Hepatocyte (in vitro differentiated cells): ENCODE results near the gene CBX3. TPM values are rescaled to one million over a fixed set of nuclear protein-coding genes. Genes with fewer than 3 reads are reported as not detected.
A peak's percentile ranks its signal among the peaks of the same experiment; 100 is the strongest.
"Not testable (repeated sequence)": the region's sequence is repeated elsewhere in the genome, so short reads cannot be mapped to it uniquely, and the experiment has no call there.

Experiments used
- DNase-seq: peaks from one replicate; pipeline ENCODE4 v3.0.0-alpha.2; 2016; ENCODE audit warnings: low spot score
- H2AFZ ChIP-seq: fragments of 200-600 bp; sonication (generic); 2 replicates; pipeline ENCODE4 v1.6.0; 2016; ENCODE audit warnings: antibody characterized with exemption, mild to moderate bottlenecking
- H3K27ac ChIP-seq: fragments of 200-600 bp; sonication (generic); 2 replicates; pipeline ENCODE4 v1.5.1; 2016; ENCODE audit warnings: mild to moderate bottlenecking
- H3K27me3 ChIP-seq: fragments of 200-600 bp; sonication (generic); 2 replicates; pipeline ENCODE4 v1.6.1; 2016
- H3K36me3 ChIP-seq: fragments of 200-600 bp; sonication (generic); replicated peaks from 2 replicates; pipeline ENCODE4 v1.5.1; 2016; ENCODE audit warnings: low read depth; ENCODE audit not compliant: insufficient read depth
- H3K4me1 ChIP-seq: fragments of 200-600 bp; sonication (generic); 2 replicates; pipeline ENCODE4 v1.5.1; 2016; ENCODE audit warnings: mild to moderate bottlenecking, moderate library complexity; ENCODE audit not compliant: insufficient read depth
- H3K4me2 ChIP-seq: fragments of 200-600 bp; sonication (generic); 2 replicates; pipeline ENCODE4 v1.6.0; 2016
- H3K4me3 ChIP-seq: fragments of 200-600 bp; sonication (generic); 2 replicates; pipeline ENCODE4 v1.5.1; 2016; ENCODE audit warnings: mild to moderate bottlenecking
- H3K79me2 ChIP-seq: fragments of 200-600 bp; sonication (generic); 2 replicates; pipeline ENCODE4 v1.6.0; 2017; ENCODE audit warnings: mild to moderate bottlenecking
- H3K9me2 ChIP-seq: fragments of 200-600 bp; sonication (generic); replicated peaks from 2 replicates; pipeline ENCODE4 v1.6.0; 2017; ENCODE audit warnings: mild to moderate bottlenecking; ENCODE audit not compliant: insufficient read depth
- H3K9me3 ChIP-seq: fragments of 200-600 bp; sonication (generic); 2 replicates; pipeline ENCODE4 v1.5.1; 2016; ENCODE audit warnings: low read depth, mild to moderate bottlenecking
- H4K20me1 ChIP-seq: fragments of 200-600 bp; sonication (generic); 2 replicates; pipeline ENCODE4 v1.6.0; 2016; ENCODE audit warnings: mild to moderate bottlenecking; ENCODE audit not compliant: insufficient read depth, poor library complexity, severe bottlenecking
- EZH2 ChIP-seq: fragments of 200-600 bp; sonication (generic); IDR thresholded peaks from 2 replicates; pipeline ENCODE4 v1.6.1; 2016; ENCODE audit warnings: antibody characterized with exemption, mild to moderate bottlenecking, borderline replicate concordance
- EZH2phosphoT487 ChIP-seq: fragments of 200-600 bp; sonication (generic); IDR thresholded peaks from one replicate; pipeline ENCODE4 v1.6.1; 2018; ENCODE audit warnings: antibody characterized with exemption, mild to moderate bottlenecking, low read depth, moderate library complexity; ENCODE audit not compliant: unreplicated experiment, severe bottlenecking
- WGBS: methylation state at CpG from one replicate; pipeline ENCODE4 v1.1.6; 2016; ENCODE audit warnings: low lambda C conversion rate; ENCODE audit errors: missing lambda C conversion rate; 5-methylcytosine and 5-hydroxymethylcytosine counted together
- polyA plus RNA-seq: library from polyadenylated mRNA; unstranded; fragments of >200 nt; fragmentation: Nextera tagmentation; extraction: Ambion mirVana; gene quantifications from 2 replicates; pipeline ENCODE4 v1.2.1, GENCODE V29; 2016
- total RNA-seq: library from RNA; depleted of rRNA; stranded (reverse); fragments of >200 nt; gene quantifications from 2 replicates; pipeline ENCODE4 v1.2.3, GENCODE V29; 2014
- TF ChIP-seq, protein P1 (sequence below): fragments of 200-600 bp; sonication (generic); IDR thresholded peaks from 2 replicates; pipeline ENCODE4 v1.5.1; 2016; ENCODE audit warnings: antibody characterized with exemption, mild to moderate bottlenecking; ENCODE audit not compliant: poor library complexity

The CBX3 gene
- total and polyA plus RNA-seq, 2 experiments from 2014 or later = 120 to 165 TPM

DNA sequence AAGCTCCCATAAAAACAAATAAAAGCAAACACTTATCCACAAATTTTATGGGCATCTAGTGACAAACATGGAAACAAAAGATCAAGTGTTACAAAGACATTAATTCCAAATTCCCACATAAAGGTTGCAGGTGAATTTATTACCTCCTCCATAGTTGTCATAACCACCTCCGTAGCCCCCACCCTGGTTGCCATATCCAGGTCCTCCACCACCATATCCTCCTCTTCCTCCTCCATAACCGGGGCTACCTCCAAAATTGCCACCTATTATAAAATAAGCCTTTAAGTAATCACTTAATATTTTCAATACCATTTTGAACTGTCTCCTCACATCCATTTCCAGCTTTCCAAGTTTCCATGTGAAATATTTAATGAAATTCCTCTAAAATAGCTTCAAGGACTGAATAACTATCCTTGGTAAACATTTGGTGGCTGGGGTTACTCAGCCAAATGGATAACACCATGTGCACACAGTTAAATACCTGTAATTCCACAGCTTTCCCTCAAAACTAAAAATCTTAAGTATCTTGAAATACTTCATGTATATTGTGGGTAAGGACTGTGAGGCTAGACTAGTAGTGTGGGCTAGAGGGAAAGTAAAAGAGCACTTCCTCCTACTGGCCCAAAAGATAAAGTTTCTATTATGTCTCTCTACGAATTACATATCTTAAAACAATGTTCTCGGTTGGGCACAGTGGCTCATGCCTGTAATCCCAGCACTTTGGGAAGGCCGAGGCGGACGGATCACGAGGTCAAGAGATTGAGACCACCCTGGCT lies 7.9 kb upstream of the CBX3 start:
- TF ChIP-seq EZH2phosphoT487 (no peak), EZH2 (no peak)
- TF ChIP-seq, protein P1, sequence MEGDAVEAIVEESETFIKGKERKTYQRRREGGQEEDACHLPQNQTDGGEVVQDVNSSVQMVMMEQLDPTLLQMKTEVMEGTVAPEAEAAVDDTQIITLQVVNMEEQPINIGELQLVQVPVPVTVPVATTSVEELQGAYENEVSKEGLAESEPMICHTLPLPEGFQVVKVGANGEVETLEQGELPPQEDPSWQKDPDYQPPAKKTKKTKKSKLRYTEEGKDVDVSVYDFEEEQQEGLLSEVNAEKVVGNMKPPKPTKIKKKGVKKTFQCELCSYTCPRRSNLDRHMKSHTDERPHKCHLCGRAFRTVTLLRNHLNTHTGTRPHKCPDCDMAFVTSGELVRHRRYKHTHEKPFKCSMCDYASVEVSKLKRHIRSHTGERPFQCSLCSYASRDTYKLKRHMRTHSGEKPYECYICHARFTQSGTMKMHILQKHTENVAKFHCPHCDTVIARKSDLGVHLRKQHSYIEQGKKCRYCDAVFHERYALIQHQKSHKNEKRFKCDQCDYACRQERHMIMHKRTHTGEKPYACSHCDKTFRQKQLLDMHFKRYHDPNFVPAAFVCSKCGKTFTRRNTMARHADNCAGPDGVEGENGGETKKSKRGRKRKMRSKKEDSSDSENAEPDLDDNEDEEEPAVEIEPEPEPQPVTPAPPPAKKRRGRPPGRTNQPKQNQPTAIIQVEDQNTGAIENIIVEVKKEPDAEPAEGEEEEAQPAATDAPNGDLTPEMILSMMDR = no peak
- Histone ChIP-seq H3K9me3 (no peaks in the 10 kb centered on the region), H3K36me3 (peaks cover 8% of the 10 kb centered on the region), H3K4me2 (peak overlapping the region; percentile 6), H3K4me3 (no peak overlapping the region), H3K79me2 (peaks cover 91% of the 10 kb centered on the region), H2AFZ (no peak overlapping the region), H3K27ac (peak overlapping the region; percentile 9), H3K4me1 (peaks cover 25% of the 10 kb centered on the region), H3K27me3 (no peaks in the 10 kb centered on the region), H4K20me1 (peaks cover 99% of the 10 kb centered on the region), H3K9me2 (no peaks in the 10 kb centered on the region)
- DNase-seq = no peak
- 85% methylated on average over 8 of the region's 8 CpGs for WGBS

- peaks cover 25% of the 10 kb centered on the region for H3K4me1 ChIP-seq
- H2AFZ ChIP-seq, H3K9me2 ChIP-seq, DNase-seq, H3K9me3 ChIP-seq, H3K4me3 ChIP-seq, H3K36me3 ChIP-seq, H3K27me3 ChIP-seq, H3K27ac ChIP-seq: not testable (repeated sequence)
- peaks cover 95% of the 10 kb centered on the region for H3K79me2 ChIP-seq
- 82% methylated on average over 10 of the region's 11 CpGs for WGBS
- peaks cover 98% of the 10 kb centered on the region for H4K20me1 ChIP-seq
- peak overlapping the region; percentile 6 for H3K4me2 ChIP-seq
Measured at GRCh38 chr7:26194764-26195163, 6.8 kb upstream of the CBX3 start.

DNA sequence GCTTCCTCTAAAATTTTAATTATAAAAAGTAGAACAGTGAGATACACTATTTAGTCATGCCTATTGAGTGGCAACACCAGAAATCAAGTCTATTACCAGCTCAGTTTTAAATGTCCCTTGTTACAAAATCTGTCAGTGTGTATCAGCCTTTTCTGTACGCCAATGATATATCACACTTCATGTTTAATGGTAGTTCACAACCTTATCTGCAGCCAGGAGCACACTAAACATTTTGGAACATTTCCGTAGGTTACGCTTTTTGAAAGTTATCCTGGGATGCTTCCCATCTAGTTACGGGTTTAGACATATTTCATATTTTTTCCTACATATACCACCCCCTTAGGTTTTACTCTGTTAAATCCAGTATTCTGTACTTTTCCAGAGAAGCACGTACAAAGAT lies 6.4 kb upstream of the CBX3 start:
- peaks cover 8% of the 10 kb centered on the region for H3K36me3 ChIP-seq
- H3K4me2 ChIP-seq = peak overlapping the region; percentile 84
- no peaks in the 10 kb centered on the region for H3K9me3 ChIP-seq
- H3K4me3 ChIP-seq = no peak overlapping the region
- no peak overlapping the region for H3K27ac ChIP-seq
- TF ChIP-seq EZH2 (no peak), EZH2phosphoT487 (no peak)
- TF ChIP-seq, protein P1 = no peak
- H3K27me3 ChIP-seq = no peaks in the 10 kb centered on the region
- H3K4me1 ChIP-seq = peaks cover 25% of the 10 kb centered on the region
- 86% methylated on average over 5 of the region's 5 CpGs for WGBS
- peaks cover 94% of the 10 kb centered on the region for H4K20me1 ChIP-seq
- no peaks in the 10 kb centered on the region for H3K9me2 ChIP-seq
- H3K79me2 ChIP-seq = peaks cover 97% of the 10 kb centered on the region
- DNase-seq = no peak
- no peak overlapping the region for H2AFZ ChIP-seq

DNA sequence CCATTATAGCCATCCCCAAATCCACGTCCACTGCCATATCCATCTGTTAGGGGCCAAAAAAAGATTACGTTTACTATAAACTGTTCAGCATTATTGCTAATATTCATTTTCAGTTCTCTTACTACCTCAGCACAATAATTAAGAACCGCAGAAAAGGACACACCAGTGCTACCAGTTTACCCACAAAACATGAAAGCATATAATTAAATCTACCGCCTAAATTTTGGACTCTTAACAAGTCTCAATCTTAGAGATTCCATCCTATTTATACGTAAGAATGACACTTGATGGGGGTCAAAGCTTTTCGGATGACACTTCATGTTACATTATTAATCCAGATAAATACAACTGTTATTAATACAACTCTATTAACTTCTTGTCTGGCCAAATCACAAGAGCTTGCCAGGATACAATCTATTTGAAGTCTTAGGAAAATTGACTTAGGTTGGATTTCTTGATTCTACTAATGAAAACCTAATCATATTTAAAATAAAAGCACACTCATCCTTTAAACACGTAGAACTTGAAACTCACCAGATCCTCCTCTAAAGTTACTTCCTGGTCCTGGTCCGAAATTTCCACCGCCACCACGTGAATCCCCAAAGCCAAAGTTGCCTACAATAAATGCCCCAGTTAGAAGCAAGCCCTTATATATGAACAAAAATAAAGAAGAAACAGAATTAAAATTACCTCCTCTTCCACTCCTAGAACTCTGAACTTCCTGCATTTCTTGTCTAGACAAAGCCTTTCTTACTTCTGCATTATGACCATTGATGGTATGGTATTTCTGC lies 5.5 kb upstream of the CBX3 start:
- 77% methylated on average over 10 of the region's 10 CpGs for WGBS
- Histone ChIP-seq H3K9me2 (no peaks in the 10 kb centered on the region), H2AFZ (no peak overlapping the region), H3K36me3 (peaks cover 8% of the 10 kb centered on the region), H4K20me1 (peaks cover 85% of the 10 kb centered on the region), H3K9me3 (no peaks in the 10 kb centered on the region), H3K27me3 (no peaks in the 10 kb centered on the region), H3K4me1 (peaks cover 25% of the 10 kb centered on the region), H3K27ac (no peak overlapping the region), H3K79me2 (peaks cover 93% of the 10 kb centered on the region), H3K4me3 (no peak overlapping the region), H3K4me2 (peak overlapping the region; percentile 84)
- no peak for DNase-seq
- no peak for TF ChIP-seq EZH2phosphoT487
- TF ChIP-seq EZH2 = no peak
- TF ChIP-seq, protein P1 = no peak
